Stimulated activated CD8-positive, alpha-beta memory T cell treated with anti-CD3 and anti-CD28 coated beads, Interleukin-12 subunit alpha, Interleukin-12 subunit beta, amount 100 ng/mL, for 4 hours (primary cell): ENCODE measurements around the gene ZMYND10.
A peak's percentile ranks its signal among the peaks of the same experiment; 100 is the strongest.

Source experiments
- DNase-seq: peaks from one replicate; pipeline ENCODE4 v3.0.0-alpha.2; 2020; ENCODE audit warnings: low read depth

The ZMYND10 gene

DNA sequence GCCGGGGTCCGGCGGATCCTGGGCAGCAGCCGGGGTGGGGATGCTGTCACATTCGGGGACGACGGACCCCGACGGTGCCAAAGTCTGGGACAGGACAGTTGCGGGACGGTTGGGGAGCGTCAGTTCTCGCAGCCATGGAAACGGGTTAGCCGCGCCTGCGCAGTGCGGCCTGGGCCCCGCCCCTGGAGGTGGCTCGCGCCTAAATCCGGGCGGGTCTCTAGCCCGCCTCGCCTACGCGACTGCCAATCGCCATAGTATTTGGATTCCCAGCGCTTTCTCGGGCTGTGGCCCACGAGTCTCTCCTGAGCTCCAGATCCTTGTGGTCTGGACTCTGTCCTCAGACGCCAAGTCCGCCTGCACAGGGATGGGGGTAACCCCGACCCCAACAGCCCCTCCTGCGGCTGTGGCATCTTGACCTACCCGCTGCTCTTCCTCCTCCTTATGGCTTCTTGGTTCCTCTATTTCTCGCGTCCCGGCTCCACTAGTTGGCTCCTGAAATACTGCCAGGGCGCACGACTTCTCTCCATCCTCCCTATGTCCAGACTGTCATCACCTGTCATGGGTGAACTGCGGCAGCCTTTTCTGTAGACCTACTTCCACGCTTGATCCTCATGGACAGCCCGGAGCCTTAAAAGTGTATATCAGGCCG is at the start of gene ZMYND10:
ZMYND10 (minus strand) TSS at position 147 of the 649 bp plus-strand sequence. CDS start 153 bp downstream, outside the sequence.
- DNase-seq = peak; percentile 49

DNA sequence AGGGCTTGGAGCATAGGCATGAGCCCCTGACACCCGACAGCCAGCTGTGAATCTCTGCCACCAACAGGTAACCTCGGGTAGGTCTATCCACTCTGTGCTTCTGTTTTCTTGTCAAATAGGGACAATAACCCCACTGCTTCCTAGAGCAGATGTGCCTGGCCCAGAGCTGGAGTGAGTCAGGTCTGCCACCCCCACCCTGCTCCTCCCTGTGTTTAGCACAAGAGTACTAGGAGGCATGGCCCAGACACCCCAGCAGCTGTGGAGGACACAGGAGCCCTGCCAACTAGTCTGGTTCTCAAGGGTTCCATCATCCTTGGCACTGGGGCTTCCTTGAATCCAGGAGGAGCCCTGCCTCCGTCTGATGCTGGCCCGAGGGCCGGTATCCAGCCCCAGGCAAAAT is 47.5 kb upstream of the ZMYND10 start:
- DNase-seq = no peak

- DNase-seq = no peak
Observed at GRCh38 chr3:50392101-50392715, 46.7 kb upstream of the ZMYND10 start.

GRCh38 chr3:50390508-50391224 is 45.1 kb upstream of the ZMYND10 start:
- DNase-seq = no peak

GRCh38 chr3:50389414-50389767 is 43.9 kb upstream of the ZMYND10 start:
- DNase-seq = no peak

- no peak for DNase-seq
Observed at GRCh38 chr3:50388720-50389413, 43.3 kb upstream of the ZMYND10 start.

GRCh38 chr3:50388016-50388719 is 42.6 kb upstream of the ZMYND10 start:
- no peak for DNase-seq

DNA sequence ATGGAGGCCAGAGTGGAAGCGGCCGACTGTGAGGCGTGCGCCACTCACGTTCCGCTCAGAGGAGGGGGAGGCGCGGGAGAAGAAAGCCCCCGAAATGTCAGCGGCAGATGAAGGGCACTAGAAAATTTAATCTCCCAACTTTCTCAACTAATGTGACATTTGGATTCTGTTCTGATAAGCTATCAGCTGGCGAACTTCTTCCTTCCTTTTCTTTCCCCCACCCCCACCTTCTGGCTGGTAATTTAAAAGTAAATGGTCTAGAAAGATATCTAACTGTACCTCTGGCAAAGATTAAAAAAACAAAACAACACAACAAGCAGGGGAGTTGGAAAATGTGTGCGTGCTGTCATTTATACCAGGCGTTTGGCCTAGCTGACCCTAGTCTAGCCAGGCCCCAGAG is 40.2 kb upstream of the ZMYND10 start:
- DNase-seq = no peak

DNA sequence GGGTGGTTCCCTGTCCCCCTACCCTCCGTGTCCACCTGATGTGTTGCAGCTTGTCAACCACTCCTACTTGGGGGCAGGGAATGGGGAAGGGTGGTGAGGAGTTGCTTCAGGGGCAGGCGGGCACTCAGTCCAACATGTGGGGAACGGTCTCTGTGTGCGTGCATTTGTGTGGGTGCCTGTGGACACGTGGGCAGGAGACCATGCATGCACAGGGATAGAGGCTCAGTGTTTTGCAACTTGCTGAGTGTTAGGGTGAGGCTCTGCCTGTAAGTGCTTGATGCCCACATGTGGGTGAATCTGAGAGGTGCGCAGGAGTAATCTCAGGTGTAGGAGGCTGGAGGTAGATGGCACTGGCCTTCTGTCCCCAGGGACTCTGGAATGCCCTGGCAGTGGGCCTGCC is 38.2 kb upstream of the ZMYND10 start:
- no peak for DNase-seq

- no peak for DNase-seq
Observed at GRCh38 chr3:50382722-50383121, 37.2 kb upstream of the ZMYND10 start.

- DNase-seq = no peak
Observed at GRCh38 chr3:50381383-50381782, 35.9 kb upstream of the ZMYND10 start.

DNA sequence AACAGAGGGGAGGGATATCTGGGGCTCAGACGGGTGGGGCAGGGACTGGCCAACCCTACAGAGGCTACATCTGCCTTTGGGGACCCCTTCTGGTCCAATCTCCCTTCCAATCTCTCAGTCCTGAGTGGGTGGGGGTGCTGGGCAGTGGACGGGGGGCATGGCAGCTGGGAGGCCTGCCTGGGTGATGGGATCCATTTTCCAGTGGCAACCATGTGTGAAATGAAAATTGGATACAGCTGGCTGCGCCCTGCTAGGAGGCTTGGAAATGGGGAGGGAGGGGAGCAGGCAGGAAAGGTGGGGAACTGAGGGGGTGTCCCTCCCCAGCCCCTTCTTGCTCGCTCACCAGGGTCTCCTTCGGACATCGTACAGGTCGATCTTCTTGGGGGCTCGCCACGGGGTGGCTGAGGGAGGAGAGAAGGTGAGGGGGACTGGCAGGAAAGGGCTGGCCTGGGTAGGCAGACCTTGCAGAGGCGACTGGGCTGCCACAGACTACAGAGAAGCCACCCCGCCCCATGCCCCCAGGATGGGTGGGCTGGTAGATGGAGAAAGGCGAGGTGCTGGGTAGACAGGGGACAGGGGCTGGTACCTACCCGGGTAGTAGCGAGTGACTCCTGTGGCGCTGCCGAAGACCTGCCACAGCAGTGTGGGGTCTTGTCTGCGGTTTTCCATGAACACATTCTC is 35.0 kb upstream of the ZMYND10 start:
- DNase-seq = no peak

- DNase-seq = no peak
Observed at GRCh38 chr3:50378757-50379156, 33.2 kb upstream of the ZMYND10 start.

DNA sequence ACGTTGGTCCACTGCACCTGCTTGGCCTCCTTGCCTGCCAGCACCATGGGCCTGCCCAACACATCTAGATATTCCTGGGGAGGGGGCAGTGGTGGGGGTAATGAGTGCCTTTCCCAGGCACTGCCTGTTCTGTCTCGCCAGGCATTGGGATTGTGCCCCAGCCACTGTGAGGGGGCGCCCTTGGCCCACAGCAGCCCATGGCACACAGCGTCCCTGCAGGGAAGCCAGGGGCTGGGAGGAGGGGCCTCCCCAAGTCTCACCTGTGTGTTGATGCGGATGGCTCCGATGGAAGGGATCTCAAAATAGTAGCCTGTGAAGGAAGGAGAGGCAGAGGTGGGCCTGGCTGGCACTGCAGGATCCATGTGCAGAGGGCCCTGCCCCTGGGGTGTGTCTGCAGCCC is 32.5 kb upstream of the ZMYND10 start:
- DNase-seq = no peak

DNA sequence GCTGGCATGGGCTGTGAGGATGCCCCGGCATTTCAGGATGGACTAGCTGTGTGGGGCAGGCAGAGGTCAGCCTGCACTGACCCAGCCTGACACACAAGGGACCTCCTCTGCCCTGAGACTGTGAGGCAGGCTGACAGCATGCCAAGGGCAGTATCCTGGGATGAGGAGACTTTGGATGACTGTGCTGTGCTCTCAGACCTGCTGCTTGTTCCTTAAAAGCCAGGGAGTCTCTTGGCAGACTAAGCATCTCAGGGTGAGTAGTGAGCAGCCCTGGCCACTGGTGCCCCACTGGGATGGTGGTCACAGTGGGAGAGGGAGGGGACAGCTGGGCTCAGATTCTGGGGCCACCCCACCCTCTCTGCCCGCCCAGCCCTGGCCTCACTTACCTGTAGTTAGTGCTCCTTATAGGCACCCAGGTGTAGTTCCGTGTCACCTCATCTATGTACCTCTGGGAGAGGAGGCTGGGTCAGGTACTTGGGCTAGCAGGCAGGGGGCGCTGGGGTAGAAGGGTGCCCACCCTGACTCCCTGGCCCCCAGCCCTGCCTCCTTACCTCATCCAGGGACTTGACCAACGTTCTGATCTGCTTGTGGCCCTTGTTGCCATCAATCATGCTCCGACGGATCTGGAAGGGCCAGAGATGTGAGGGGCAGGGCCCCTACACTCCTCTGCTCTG is 29.9 kb upstream of the ZMYND10 start:
- no peak for DNase-seq

DNA sequence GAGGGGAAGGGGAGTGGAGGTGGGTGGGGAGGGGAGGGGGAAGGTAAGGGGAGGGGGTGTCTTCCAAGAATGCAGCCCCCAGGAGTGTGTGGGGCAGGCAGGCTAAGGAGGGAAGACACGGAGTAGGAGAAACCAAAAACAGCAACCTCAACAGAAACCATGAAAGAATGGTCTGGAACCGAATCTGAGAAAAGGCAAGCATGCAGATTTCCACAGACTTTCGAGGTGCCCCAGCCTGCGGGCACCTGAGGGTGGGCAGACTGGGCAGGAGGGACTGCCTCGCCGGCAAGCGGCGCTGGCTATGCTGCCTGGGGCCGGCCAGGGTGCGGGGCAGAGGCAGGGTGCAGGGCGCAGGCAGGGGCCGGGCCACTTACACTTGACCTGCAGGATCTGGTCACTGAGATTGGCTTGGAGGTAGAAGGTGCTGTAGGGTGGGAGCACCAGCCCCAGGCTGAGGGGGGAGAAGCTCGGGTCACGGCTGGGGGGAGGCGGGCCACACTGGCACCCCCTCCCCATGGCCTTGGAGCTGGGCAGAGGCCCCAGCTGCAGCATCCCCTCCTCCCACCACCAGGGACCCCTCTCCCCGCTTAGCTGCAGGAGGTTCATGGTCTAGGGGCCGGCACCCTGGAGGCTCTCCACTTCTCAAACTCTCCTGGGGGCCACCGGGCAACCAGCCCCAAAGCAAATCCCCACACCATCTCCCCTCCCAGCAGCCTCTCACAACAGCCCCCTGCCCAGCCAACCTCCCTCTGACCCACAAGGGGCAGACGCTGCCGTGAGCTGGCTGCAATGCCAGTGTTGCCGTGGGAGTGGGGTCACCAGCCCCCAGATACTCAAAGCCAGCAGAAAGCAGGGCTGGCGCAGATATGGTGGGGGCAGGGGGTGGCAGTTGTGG is 29.1 kb upstream of the ZMYND10 start:
- no peak for DNase-seq

GRCh38 chr3:50373146-50374051 is 27.9 kb upstream of the ZMYND10 start:
- DNase-seq = no peak

DNA sequence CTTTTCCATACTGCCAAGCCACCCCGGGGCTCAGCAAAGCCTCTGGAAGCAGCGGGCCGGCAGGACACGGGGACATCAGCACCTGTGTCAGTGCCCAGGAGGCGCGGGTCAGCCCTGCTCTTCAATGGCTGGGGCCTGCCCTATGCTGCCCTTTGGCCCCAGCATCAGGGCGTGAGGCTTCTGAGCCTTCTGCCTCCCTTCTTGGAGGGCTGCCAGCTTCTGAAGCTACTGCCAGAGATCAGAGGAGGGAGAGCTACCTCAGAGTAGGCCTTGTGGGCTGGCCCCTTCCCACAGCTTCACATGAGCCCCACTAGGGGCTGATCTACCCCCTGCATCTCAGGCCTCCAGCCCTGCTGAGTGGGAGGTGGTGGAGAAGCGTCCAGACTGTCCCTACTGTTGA is 26.8 kb upstream of the ZMYND10 start:
- no peak for DNase-seq

GRCh38 chr3:50371133-50371685 is 25.7 kb upstream of the ZMYND10 start:
- DNase-seq = no peak
